Lung (tissue), 12 donors: Measurements from ENCODE around the gene KIN. TPM values are rescaled to one million over a fixed set of nuclear protein-coding genes. Genes with fewer than 3 reads are reported as not detected.
A peak's percentile ranks its signal among the peaks of the same experiment; 100 is the strongest.

Experiments
- ATAC-seq: fragments of 200-7000 bp; cut with Tn5 transposase; one replicate; pipeline ENCODE4 v1.9.1; 2020; ENCODE audit warnings: moderate number of reproducible peaks; ENCODE audit not compliant: insufficient read depth, low FRiP score
- DNase-seq, 3 donors: peaks; one replicate each; pipeline ENCODE4 v3.0.0-alpha.2; 2013 to 2017
- H3K27ac ChIP-seq, 2 donors: one replicate each; pipeline ENCODE4 v1.5.1; 2013; ENCODE audit warnings: mild to moderate bottlenecking in 2 of 2, moderate library complexity in 2 of 2, control low read depth in 1 of 2, inconsistent platforms in 1 of 2, low read depth in 1 of 2, low read length in 1 of 2
- H3K27me3 ChIP-seq, 3 donors: one replicate each; pipeline ENCODE4 v1.5.1; 2013; ENCODE audit warnings: low read length in 2 of 3; ENCODE audit not compliant: control insufficient read depth in 3 of 3, insufficient read depth in 3 of 3
- H3K36me3 ChIP-seq, 4 donors: one replicate each; pipeline ENCODE4 v1.5.1; 2013; ENCODE audit warnings: low read length in 4 of 4, mild to moderate bottlenecking in 1 of 4, moderate library complexity in 1 of 4; ENCODE audit not compliant: control insufficient read depth in 4 of 4, insufficient read depth in 4 of 4
- H3K4me1 ChIP-seq, 5 donors: one replicate each; pipeline ENCODE4 v1.5.1; 2013; ENCODE audit warnings: low read length in 5 of 5, mild to moderate bottlenecking in 2 of 5, moderate library complexity in 1 of 5; ENCODE audit not compliant: control insufficient read depth in 5 of 5, insufficient read depth in 5 of 5
- H3K4me3 ChIP-seq: one replicate; pipeline ENCODE4 v1.5.1; 2013; ENCODE audit warnings: mild to moderate bottlenecking, control low read depth, moderate library complexity
- H3K9ac ChIP-seq, 2 donors: one replicate each; pipeline ENCODE4 v1.5.1; 2013; ENCODE audit warnings: low read length in 2 of 2, control low read depth in 1 of 2; ENCODE audit not compliant: insufficient read depth in 1 of 2
- H3K9me3 ChIP-seq, 4 donors: one replicate each; pipeline ENCODE4 v1.5.1; 2013; ENCODE audit warnings: low read length in 3 of 4, mild to moderate bottlenecking in 1 of 4, moderate library complexity in 1 of 4; ENCODE audit not compliant: control insufficient read depth in 4 of 4, insufficient read depth in 3 of 4
- WGBS, 2 donors: extraction: QIAGEN DNeasy Blood & Tissue Kit; methylation state at CpG; one replicate each; pipeline ENCODE4 v1.1.7; 2013; 5-methylcytosine and 5-hydroxymethylcytosine counted together
- polyA plus RNA-seq, 2 donors: library from polyadenylated mRNA; stranded (reverse); fragments of 200-250 nt; gene quantifications; one replicate each; pipeline ENCODE4 v1.2.1, GENCODE V29; 2013
- total RNA-seq, 2 donors: library from RNA; depleted of rRNA in 1 of 2; stranded (reverse); fragments of >200 nt in 1 of 2; gene quantifications; one replicate each; pipeline ENCODE4 v1.2.1, GENCODE V29; 2014 to 2021
- TF ChIP-seq, protein P1 (sequence below): IDR thresholded peaks from 2 replicates; pipeline ENCODE4 v1.5.1; 2012; ENCODE audit warnings: mild to moderate bottlenecking; ENCODE audit errors: control extremely low read depth, extremely low read depth
- donor health status: control.
- donor health status: control.
- donor health status: Bipolar disorder and iron deficiency.
- donor health status: healthy.
- donor health status: DM: yes; HTN: yes; CAD: no.

Gene KIN
- total and polyA plus RNA-seq, 4 donors: 6.0 to 15.9 (median 9.8) TPM

DNA sequence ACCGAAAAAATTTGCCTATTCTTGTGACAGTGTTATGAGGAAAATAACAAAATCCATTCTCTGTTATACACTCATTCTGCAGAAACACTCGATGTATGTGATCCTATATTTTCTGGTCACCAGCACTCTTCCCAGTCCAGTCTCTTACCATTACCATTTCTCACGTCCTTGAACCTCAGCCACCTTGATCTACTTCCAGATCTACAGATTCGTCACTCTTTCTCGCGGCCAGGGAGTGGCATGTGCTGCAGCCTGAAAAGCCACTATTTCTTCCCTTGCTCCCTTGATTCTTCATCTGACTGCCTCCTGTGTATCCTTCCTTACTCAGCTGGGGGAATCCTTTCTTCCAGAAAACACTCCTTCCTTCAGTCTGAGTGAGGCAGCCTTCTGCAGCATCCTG is 16.4 kb upstream of the KIN start:
- DNase-seq (no peak), ATAC-seq (no peak)
- no peaks in the 10 kb centered on the region for H3K27me3 ChIP-seq
- H3K9me3 ChIP-seq: no peaks in the 10 kb centered on the region
- TF ChIP-seq, protein P1, sequence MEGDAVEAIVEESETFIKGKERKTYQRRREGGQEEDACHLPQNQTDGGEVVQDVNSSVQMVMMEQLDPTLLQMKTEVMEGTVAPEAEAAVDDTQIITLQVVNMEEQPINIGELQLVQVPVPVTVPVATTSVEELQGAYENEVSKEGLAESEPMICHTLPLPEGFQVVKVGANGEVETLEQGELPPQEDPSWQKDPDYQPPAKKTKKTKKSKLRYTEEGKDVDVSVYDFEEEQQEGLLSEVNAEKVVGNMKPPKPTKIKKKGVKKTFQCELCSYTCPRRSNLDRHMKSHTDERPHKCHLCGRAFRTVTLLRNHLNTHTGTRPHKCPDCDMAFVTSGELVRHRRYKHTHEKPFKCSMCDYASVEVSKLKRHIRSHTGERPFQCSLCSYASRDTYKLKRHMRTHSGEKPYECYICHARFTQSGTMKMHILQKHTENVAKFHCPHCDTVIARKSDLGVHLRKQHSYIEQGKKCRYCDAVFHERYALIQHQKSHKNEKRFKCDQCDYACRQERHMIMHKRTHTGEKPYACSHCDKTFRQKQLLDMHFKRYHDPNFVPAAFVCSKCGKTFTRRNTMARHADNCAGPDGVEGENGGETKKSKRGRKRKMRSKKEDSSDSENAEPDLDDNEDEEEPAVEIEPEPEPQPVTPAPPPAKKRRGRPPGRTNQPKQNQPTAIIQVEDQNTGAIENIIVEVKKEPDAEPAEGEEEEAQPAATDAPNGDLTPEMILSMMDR: no peak
- H3K36me3 ChIP-seq: peaks cover 28 to 46% (median 40%) of the 10 kb centered on the region in 4 donors
- 95 to 96% methylated on average over 6 of the region's 6 CpGs for WGBS, 2 donors
- H3K4me1 ChIP-seq: peaks cover 0 to 10% (median 0%) of the 10 kb centered on the region in 5 donors
- H3K27ac ChIP-seq: peak overlapping the region in 1 of 2 donors; percentile 51
- H3K9ac ChIP-seq: no peak overlapping the region
- no peak overlapping the region for H3K4me3 ChIP-seq

- H3K4me3 ChIP-seq: no peak overlapping the region
- WGBS, 2 donors: 96 to 97% methylated on average over 4 of the region's 4 CpGs
- ATAC-seq: no peak
- peaks cover 24 to 46% (median 40%) of the 10 kb centered on the region in 4 donors for H3K36me3 ChIP-seq
- H3K9ac ChIP-seq: no peak overlapping the region
- no peak for DNase-seq
- peaks cover 0 to 10% (median 0%) of the 10 kb centered on the region in 5 donors for H3K4me1 ChIP-seq
- H3K27ac ChIP-seq: no peak overlapping the region
- H3K9me3 ChIP-seq: no peaks in the 10 kb centered on the region
- H3K27me3 ChIP-seq: no peaks in the 10 kb centered on the region
- TF ChIP-seq, protein P1: no peak
Observed at GRCh38 chr10:7802606-7803005, 14.8 kb upstream of the KIN start.

GRCh38 chr10:7797582-7797981 is 9.8 kb upstream of the KIN start:
- WGBS, 2 donors: 68 to 74% methylated on average over 6 of the region's 6 CpGs
- Histone ChIP-seq H3K9ac (no peak overlapping the region), H3K4me3 (no peak overlapping the region), H3K9me3 (no peaks in the 10 kb centered on the region), H3K27ac (peak overlapping the region in 1 of 2 donors; percentile 95), H3K27me3 (no peaks in the 10 kb centered on the region), H3K36me3 (peaks cover 9 to 38% (median 16%) of the 10 kb centered on the region in 4 donors), H3K4me1 (peaks cover 0 to 10% (median 0%) of the 10 kb centered on the region in 5 donors)
- ATAC-seq (no peak), DNase-seq (no peak)
- TF ChIP-seq, protein P1: no peak

DNA sequence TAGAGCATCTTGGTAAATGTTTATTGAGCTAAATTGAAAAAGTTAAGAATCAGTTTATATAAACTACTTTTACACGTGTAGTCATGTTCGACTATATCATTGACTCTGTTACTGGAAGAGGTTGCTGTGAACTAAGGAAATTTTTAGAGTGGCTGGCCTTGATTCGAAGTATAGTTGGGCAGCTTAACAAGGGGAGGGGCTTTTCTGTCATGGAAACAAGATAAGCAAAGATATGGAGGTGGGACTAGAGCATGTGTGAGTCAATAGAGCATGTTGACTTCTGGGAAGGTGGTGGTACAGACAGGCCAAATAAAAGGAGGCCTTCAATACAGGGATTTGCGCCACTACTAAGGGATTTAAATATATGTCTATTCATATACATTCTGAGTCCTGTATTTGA is 7.8 kb upstream of the KIN start:
- no peaks in the 10 kb centered on the region for H3K9me3 ChIP-seq
- ATAC-seq (peak; percentile 77), DNase-seq (peak in 2 of 3 donors; percentile 15 to 29)
- no peak overlapping the region for H3K27ac ChIP-seq
- no peak overlapping the region for H3K9ac ChIP-seq
- WGBS, 2 donors: 65 to 82% methylated on average over 4 of the region's 4 CpGs
- H3K27me3 ChIP-seq: no peaks in the 10 kb centered on the region
- TF ChIP-seq, protein P1: no peak
- H3K4me1 ChIP-seq: peaks cover 0 to 17% (median 0%) of the 10 kb centered on the region in 5 donors
- peaks cover 4 to 27% (median 11%) of the 10 kb centered on the region in 4 donors for H3K36me3 ChIP-seq
- H3K4me3 ChIP-seq: no peak overlapping the region
